GM13976 (cell line): ENCODE measurements around the gene GLIS1.

Experiments used
- DNase-seq: peaks from one replicate; pipeline ENCODE4 v3.0.0; 2012; ENCODE audit warnings: low spot score
- CTCF ChIP-seq: IDR thresholded peaks from 2 replicates; pipeline ENCODE4 v1.5.1; 2012; ENCODE audit warnings: borderline replicate concordance, mild to moderate bottlenecking; ENCODE audit not compliant: insufficient read depth; ENCODE audit errors: extremely low read depth, missing control alignments, control extremely low read depth
- in situ Hi-C: fragments of 300-500 bp; cut with MboI; formaldehyde crosslinking; loops from one replicate; pipeline ENCODE4 v1.12.0; 2022; ENCODE audit warnings: low sequenced_read_pairs, mixed read lengths, inconsistent platforms; ENCODE audit not compliant: unreplicated experiment

GLIS1 gene

GRCh38 chr1:53669621-53670191 lies 69.3 kb downstream of the GLIS1 start:
- no peak for TF ChIP-seq CTCF
- DNase-seq: no peak
- in situ Hi-C loops: no loop called here

- in situ Hi-C loops: no loop called here
Observed at GRCh38 chr1:53666566-53666965, 72.4 kb downstream of the GLIS1 start.

GRCh38 chr1:53665996-53666395 lies 73.0 kb downstream of the GLIS1 start:
- no peak for TF ChIP-seq CTCF
- in situ Hi-C loops: no loop called here
- no peak for DNase-seq

More at GRCh38 chr1:53666566-53666965, 72.4 kb downstream of the GLIS1 start:
- TF ChIP-seq CTCF: no peak
- no peak for DNase-seq

GRCh38 chr1:53663529-53664300 lies 75.2 kb downstream of the GLIS1 start:
- no peak for TF ChIP-seq CTCF
- in situ Hi-C loops: no loop called here
- DNase-seq: no peak

GRCh38 chr1:53662951-53663350 lies 76.0 kb downstream of the GLIS1 start:
- no peak for DNase-seq
- in situ Hi-C loops: no loop called here

GRCh38 chr1:53662169-53662568 lies 76.8 kb downstream of the GLIS1 start:
- in situ Hi-C loops: no loop called here
- no peak for TF ChIP-seq CTCF
- no peak for DNase-seq

More at GRCh38 chr1:53662951-53663350, 76.0 kb downstream of the GLIS1 start:
- TF ChIP-seq CTCF: no peak
